BE2C (cell line): ENCODE measurements around the gene PPL.

ENCODE experiments used
- DNase-seq: peaks from one replicate; pipeline ENCODE4 v3.0.0-alpha.2; 2020
- H3K27me3 ChIP-seq: fragments of 250-450 bp; sonication (Bioruptor Pico); 2 replicates; pipeline ENCODE4 v1.5.1; 2020; ENCODE audit warnings: mild to moderate bottlenecking
- H3K36me3 ChIP-seq: fragments of 250-450 bp; sonication (Bioruptor Pico); 2 replicates; pipeline ENCODE4 v1.5.1; 2020; ENCODE audit warnings: mild to moderate bottlenecking
- H3K4me1 ChIP-seq: fragments of 250-450 bp; sonication (Bioruptor Pico); 2 replicates; pipeline ENCODE4 v1.5.1; 2020
- H3K4me3 ChIP-seq: 2 replicates; pipeline ENCODE4 v1.5.1; 2011; ENCODE audit warnings: low read depth, low read length
- H3K9me3 ChIP-seq: fragments of 250-450 bp; sonication (Bioruptor Pico); 2 replicates; pipeline ENCODE4 v1.5.1; 2020
- TF ChIP-seq, protein P1 (sequence below): IDR thresholded peaks from 2 replicates; pipeline ENCODE4 v1.5.1; 2012; ENCODE audit warnings: mild to moderate bottlenecking, low read depth, low read length

Gene PPL

GRCh38 chr16:4860727-4861342 is 76.1 kb downstream of the PPL start:
- no peak for DNase-seq
- TF ChIP-seq, protein P1, sequence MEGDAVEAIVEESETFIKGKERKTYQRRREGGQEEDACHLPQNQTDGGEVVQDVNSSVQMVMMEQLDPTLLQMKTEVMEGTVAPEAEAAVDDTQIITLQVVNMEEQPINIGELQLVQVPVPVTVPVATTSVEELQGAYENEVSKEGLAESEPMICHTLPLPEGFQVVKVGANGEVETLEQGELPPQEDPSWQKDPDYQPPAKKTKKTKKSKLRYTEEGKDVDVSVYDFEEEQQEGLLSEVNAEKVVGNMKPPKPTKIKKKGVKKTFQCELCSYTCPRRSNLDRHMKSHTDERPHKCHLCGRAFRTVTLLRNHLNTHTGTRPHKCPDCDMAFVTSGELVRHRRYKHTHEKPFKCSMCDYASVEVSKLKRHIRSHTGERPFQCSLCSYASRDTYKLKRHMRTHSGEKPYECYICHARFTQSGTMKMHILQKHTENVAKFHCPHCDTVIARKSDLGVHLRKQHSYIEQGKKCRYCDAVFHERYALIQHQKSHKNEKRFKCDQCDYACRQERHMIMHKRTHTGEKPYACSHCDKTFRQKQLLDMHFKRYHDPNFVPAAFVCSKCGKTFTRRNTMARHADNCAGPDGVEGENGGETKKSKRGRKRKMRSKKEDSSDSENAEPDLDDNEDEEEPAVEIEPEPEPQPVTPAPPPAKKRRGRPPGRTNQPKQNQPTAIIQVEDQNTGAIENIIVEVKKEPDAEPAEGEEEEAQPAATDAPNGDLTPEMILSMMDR: no peak
- no peaks in the 10 kb centered on the region for H3K9me3 ChIP-seq
- H3K4me3 ChIP-seq: no peak overlapping the region
- no peaks in the 10 kb centered on the region for H3K4me1 ChIP-seq
- H3K27me3 ChIP-seq: no peaks in the 10 kb centered on the region
- H3K36me3 ChIP-seq: peaks cover 68% of the 10 kb centered on the region

GRCh38 chr16:4859900-4860255 is 77.1 kb downstream of the PPL start:
- no peaks in the 10 kb centered on the region for H3K27me3 ChIP-seq
- peaks cover 75% of the 10 kb centered on the region for H3K36me3 ChIP-seq
- H3K9me3 ChIP-seq: no peaks in the 10 kb centered on the region
- no peak for DNase-seq
- TF ChIP-seq, protein P1: no peak
- no peak overlapping the region for H3K4me3 ChIP-seq
- no peaks in the 10 kb centered on the region for H3K4me1 ChIP-seq

DNA sequence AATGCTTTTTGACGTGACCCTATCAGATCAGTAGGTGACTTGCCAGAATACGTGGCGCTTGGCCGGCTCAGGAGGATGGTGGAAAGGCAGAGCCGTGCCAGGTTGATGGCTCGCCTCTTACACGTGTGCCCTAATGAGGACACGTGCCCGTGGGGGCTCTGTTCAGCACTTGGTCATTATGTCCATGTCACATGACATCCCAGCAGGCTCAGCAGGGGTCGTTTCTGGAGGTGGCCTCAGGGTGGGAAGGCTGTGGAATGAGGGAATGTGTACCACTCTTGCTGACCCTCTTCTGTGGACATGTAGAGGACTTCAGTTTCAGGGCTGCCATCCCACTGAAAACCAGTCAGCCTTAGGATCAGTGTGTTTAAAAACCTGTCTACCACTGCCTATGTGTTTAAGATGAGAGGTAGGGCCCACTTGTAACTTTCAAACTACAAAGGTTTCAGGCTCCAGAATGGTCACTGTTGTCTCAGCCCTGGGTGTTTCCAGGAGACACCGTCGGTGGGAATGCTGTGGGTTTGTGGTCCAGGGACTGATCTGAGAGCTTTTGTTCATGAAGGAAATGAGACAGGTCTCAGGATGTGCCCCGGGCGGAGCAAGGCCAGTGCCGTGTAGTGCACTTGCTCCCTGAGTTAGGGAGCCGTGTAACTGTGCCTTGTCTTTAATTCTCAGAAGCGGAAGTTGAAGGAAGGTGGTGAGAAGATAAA is 77.6 kb downstream of the PPL start:
- H3K27me3 ChIP-seq: no peaks in the 10 kb centered on the region
- H3K4me3 ChIP-seq: no peak overlapping the region
- DNase-seq: no peak
- H3K9me3 ChIP-seq: no peaks in the 10 kb centered on the region
- TF ChIP-seq, protein P1: no peak
- H3K36me3 ChIP-seq: peaks cover 80% of the 10 kb centered on the region
- no peaks in the 10 kb centered on the region for H3K4me1 ChIP-seq

DNA sequence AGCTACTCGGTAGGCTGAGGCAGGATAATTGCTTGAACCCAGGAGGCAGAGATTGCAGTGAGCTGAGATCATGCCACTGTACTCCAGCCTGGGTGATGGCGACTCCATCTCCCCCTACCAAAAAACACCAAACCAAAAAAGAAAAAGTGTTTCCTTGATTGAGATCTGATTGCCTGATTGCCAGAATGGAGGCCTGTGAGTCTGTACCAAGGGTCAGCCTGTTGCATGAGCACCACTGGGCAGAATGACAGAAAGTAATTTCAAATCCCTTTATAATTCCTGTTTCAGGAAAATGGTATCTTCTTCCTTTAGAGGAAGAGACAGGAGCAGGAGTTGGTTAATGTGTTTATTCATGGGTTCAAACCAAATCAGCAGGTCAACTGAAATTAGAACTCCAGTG is 81.1 kb downstream of the PPL start:
- no peaks in the 10 kb centered on the region for H3K27me3 ChIP-seq
- no peak for DNase-seq
- TF ChIP-seq, protein P1: no peak
- peaks cover 72% of the 10 kb centered on the region for H3K36me3 ChIP-seq
- no peaks in the 10 kb centered on the region for H3K4me1 ChIP-seq
- no peaks in the 10 kb centered on the region for H3K9me3 ChIP-seq
- no peak overlapping the region for H3K4me3 ChIP-seq

DNA sequence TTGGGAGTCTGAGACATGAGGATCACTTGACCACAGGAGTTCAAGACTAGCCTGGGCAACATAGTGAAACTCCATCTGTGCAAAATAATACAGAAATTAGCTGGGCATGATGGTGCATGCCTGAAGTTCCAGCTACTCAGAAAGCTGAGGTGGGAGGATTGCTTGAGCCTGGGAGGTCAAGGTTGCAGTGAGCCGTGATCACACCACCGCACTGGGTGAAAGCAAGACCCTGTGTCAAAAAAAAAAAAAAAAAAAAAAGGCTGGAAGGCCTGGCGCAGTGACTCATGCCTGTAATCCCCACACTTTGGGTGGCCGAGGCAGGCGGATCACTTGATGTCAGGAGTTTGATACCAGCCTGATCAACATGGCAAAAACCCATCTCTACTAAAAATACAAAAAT is 81.6 kb downstream of the PPL start:
- Histone ChIP-seq H3K4me3 (no peak overlapping the region), H3K9me3 (no peaks in the 10 kb centered on the region), H3K27me3 (no peaks in the 10 kb centered on the region), H3K4me1 (no peaks in the 10 kb centered on the region), H3K36me3 (peaks cover 69% of the 10 kb centered on the region)
- no peak for DNase-seq
- TF ChIP-seq, protein P1: no peak

GRCh38 chr16:4852221-4852872 is 84.6 kb downstream of the PPL start:
- Histone ChIP-seq H3K9me3 (no peaks in the 10 kb centered on the region), H3K4me3 (no peak overlapping the region), H3K27me3 (no peaks in the 10 kb centered on the region), H3K4me1 (no peaks in the 10 kb centered on the region), H3K36me3 (peaks cover 39% of the 10 kb centered on the region)
- DNase-seq: no peak
- TF ChIP-seq, protein P1: no peak
